Fibroblast of the conjunctiva (primary cell): ENCODE data around the gene STYXL2.

Experiments used
- DNase-seq: peaks from one replicate; pipeline ENCODE4 v3.0.0-alpha.2; 2010; ENCODE audit warnings: low read depth

The STYXL2 gene

GRCh38 chr1:167110586-167110985 is 16.7 kb downstream of the STYXL2 start:
- DNase-seq, result no peak

- DNase-seq, result no peak
Observed at GRCh38 chr1:167111868-167112709, 18.2 kb downstream of the STYXL2 start.

DNA sequence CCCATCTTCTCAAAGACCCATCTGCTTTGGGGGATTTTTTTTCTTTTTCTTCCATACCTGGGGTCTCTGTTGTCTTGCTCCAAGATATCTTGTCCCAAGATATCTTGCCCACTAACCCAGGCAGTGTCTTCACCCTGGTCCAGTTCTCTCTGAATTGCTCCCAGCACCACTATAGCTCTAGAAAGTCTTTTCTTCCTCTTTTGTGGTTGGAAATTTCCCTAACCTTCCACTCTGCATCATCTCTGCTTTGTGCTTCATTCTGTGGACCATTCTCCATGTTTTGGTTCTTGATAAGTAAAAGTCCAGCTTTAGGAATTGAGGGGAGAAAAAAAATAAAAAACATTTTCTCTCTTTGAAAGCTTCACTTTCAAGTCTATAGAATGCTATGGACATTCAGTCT is 20.9 kb downstream of the STYXL2 start:
- DNase-seq, result no peak

GRCh38 chr1:167115655-167116054 is 21.8 kb downstream of the STYXL2 start:
- DNase-seq, result no peak

GRCh38 chr1:167116174-167116573 is 22.3 kb downstream of the STYXL2 start:
- DNase-seq, result no peak

DNA sequence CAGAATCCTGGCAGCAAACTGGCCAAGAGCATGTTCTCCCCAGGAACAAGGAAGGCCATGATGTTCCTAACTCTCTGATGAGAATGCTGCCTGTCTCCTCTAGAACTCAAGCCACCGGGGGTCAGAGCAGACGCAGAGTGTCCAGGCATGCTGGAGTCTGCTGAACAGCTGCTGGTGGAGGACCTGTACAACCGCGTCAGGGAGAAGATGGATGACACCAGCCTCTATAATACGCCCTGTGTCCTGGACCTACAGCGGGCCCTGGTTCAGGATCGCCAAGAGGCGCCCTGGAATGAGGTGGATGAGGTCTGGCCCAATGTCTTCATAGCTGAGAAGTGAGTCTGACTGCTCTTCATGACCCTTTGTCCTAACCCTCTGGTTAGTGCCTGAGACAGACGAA is 23.4 kb downstream of the STYXL2 start:
- DNase-seq, result no peak

- no peak for DNase-seq
Observed at GRCh38 chr1:167118188-167118587, 24.3 kb downstream of the STYXL2 start.

DNA sequence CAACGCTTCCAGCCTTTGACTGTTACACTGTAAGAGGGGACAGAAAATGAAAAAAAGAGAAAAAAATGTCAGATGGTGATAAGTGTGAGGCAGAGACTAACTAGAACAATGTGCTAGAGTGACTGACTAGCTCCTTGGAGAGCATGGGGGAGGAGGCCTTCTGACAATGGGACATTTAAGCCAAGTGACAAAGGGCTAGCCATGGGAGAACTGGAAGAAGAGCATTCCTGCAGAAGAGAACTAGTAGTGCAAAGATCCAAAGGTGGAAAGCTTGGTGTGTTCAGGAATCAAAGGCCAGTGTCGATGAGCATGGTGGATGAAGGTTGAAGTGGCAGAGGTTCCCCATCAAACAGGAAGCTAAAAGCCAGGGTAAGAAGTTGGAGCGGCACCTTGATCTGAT is 25.8 kb downstream of the STYXL2 start:
- no peak for DNase-seq

- DNase-seq, result no peak
Observed at GRCh38 chr1:167120899-167121298, 27.0 kb downstream of the STYXL2 start.

GRCh38 chr1:167121375-167122120 is 27.7 kb downstream of the STYXL2 start:
- DNase-seq, result no peak

GRCh38 chr1:167122121-167122480 is 28.2 kb downstream of the STYXL2 start:
- no peak for DNase-seq

DNA sequence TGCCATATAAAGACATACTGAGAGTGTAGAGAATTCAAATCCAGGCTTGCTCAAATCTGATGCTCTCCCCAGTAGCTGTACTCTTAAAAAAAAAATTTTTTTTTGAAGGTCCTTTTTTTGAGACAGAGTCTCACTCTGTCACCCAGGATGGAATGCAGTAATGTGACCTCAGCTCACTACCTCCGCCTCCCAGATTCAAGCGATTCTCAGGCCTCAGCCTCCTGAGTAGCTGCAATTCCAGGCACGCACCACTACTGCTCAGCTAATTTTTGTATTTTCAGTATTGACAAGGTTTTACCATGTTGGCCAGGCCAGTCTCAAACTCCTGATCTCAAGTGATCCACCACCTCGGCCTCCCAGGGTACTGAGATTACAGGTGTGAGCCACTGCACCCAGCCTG is 28.7 kb downstream of the STYXL2 start:
- no peak for DNase-seq

DNA sequence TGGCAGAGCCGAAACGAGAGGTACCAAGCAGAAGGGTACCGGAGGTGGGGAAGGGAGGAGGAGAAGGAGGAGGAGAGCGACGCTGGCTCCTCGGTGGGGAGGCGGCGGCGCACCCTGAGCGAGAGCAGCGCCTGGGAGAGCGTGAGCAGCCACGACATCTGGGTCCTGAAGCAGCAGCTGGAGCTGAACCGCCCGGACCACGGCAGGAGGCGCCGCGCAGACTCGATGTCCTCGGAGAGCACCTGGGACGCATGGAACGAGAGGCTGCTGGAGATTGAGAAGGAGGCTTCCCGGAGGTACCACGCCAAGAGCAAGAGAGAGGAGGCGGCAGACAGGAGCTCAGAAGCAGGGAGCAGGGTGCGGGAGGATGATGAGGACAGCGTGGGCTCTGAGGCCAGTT is 32.4 kb downstream of the STYXL2 start:
- DNase-seq, result no peak

DNA sequence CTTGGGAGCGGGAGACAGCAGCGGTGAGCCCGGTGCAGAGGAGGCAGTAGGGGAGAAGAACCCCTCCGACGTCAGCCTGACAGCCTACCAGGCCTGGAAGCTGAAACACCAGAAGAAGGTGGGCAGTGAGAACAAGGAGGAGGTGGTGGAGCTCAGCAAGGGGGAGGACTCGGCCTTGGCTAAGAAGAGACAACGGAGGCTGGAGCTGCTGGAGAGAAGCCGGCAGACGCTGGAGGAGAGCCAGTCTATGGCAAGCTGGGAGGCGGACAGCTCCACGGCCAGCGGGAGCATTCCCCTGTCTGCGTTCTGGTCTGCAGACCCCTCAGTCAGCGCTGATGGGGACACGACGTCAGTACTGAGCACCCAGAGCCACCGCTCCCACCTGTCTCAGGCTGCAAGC is 32.9 kb downstream of the STYXL2 start:
- DNase-seq, result no peak

DNA sequence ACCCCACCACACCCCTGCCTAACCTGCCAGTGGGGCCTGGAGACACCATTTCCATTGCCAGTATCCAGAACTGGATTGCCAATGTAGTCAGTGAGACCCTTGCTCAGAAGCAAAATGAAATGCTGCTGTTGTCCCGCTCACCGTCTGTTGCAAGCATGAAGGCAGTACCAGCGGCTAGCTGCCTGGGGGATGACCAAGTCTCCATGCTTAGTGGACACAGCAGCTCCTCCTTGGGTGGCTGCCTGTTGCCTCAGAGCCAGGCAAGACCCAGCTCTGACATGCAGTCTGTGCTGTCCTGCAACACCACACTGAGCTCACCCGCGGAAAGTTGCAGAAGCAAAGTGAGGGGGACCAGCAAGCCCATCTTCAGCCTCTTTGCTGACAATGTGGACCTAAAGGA is 33.4 kb downstream of the STYXL2 start:
- no peak for DNase-seq

GRCh38 chr1:167127661-167128060 is 33.8 kb downstream of the STYXL2 start:
- no peak for DNase-seq

GRCh38 chr1:167128261-167129227 is 34.7 kb downstream of the STYXL2 start:
- DNase-seq, result no peak

GRCh38 chr1:167130829-167131510 is 37.1 kb downstream of the STYXL2 start:
- DNase-seq, result no peak

DNA sequence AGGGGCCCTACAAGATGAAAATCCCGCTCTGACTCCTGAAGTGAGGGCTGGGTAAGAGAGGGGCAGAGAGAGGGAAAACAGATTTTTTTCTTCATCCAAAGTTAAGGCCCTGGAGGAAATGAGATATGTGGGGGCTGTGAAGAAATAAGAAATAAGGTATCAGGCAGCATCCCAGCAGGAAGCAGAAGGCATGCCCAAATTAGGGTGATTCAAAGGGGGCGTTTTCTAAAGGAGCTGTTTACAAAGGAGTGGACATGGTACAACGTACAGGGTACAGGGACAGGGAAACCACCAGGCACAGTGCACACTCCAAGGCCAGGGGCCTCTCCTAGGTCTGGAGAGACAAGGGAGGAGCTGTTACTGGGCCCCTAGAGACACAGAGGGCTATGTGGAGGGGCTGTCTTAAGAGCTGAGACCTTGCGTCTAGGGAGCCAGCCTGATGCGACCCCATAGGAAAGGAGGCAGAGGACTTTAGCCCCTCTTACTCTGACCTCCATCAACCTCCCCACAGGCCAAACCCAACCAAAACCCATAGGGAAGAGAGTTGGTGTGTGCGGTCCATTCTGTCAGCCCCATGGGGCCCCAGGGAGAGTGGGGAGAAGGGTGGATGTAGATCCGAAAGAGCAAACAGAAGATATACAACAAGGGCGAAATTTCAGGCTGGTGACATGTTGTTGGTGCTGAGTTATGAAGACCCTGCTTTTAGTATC is 38.6 kb downstream of the STYXL2 start:
- DNase-seq, result no peak

GRCh38 chr1:167135281-167135840 is 41.5 kb downstream of the STYXL2 start:
- no peak for DNase-seq

- DNase-seq, result peak; percentile 22
Observed at GRCh38 chr1:167136191-167136614, 42.3 kb downstream of the STYXL2 start.
